ENCODE measurements around the gene NTNG2. TPM values are rescaled to one million over a fixed set of nuclear protein-coding genes. Genes with fewer than 3 reads are reported as not detected.

NTNG2 gene
- total RNA-seq, 4 donors from 2014 or later, result 0.10 to 1.0 (median 0.29) TPM

DNA sequence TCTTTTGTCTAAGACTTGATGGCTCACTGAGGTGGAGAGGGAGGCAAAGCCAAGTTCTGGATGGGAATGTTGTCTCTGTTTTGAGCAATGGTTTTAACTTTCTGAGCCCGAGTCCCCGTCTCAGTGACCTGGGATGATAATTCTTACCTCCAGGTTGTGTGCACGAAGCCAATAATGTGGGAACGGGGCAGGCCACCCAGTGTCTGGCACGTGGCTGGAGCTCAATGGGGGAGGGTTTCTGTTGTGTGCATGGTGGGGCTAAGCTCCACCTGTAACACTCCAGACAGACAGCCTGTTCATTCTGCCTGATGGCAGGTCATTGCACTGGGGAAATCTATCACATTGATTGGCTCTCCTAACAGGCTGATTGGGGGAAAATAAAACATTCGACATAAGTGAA lies 37.1 kb upstream of the NTNG2 start:
- H3K4me3 ChIP-seq (ENCODE audit: low read depth, poor library complexity, severe bottlenecking), result no peak overlapping the region
- TF ChIP-seq CTCF (IDR thresholded peaks at IDR 0.05) (no peak), POLR2A (IDR thresholded peaks at IDR 0.05) (no peak)
- intact Hi-C loops (cut with DNase I; ENCODE audit: low total_unique reads), result no loop called here
- no peak for DNase-seq (ENCODE audit: low spot score in 2 of 2)
- WGBS, 2 donors, result 29 to 51% methylated on average over 6 of the region's 6 CpGs

GRCh38 chr9:132125361-132125760 lies 36.5 kb upstream of the NTNG2 start:
- intact Hi-C loops (cut with DNase I; ENCODE audit: low total_unique reads), result no loop called here
- 28 to 30% methylated on average over 7 of the region's 7 CpGs for whole genome bisulfite sequencing, 2 donors
- TF ChIP-seq CTCF (IDR thresholded peaks at IDR 0.05) (no peak), POLR2A (IDR thresholded peaks at IDR 0.05) (no peak)
- no peak overlapping the region for H3K4me3 ChIP-seq (ENCODE audit: low read depth, poor library complexity, severe bottlenecking)
- no peak for DNase-seq (ENCODE audit: low spot score in 2 of 2)

DNA sequence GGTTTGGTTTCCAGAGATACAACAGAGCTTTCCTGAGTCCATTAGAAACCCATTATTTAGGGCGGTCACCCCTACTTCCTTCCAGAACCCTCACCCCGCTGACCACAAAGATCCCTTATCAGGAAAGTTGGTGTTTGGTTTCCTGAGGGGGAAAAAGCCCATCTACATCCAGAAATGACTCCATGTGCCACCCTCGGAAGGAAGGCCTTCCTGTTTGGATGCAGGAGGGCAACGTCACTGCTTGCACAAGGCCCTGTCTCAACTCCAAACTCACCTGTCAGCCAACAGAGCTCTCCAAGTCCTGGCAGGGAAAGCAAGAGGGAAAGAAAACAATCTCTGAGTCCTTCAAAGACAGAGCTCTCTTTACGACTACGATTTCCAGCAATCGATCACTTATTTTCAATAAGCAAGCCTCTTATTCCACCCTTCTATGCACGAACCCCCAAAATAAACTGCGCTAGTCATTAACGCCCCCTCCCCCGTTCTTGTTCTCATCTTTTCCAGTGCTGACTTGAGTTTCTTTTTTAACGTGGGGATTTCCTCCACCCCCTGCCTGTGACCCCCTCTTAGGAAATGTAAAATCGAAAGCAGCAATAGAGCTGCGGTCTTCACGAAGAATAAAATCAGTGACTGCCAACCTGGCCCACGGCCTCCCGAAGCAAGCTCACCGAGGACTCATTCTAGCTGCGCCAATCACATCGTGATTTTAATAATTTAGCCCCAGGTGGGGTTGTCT lies 35.7 kb upstream of the NTNG2 start:
- intact Hi-C loops (cut with DNase I; ENCODE audit: low total_unique reads), result no loop called here
- WGBS, 2 donors, result 57 to 61% methylated on average over 20 of the region's 20 CpGs
- H3K4me3 ChIP-seq (ENCODE audit: low read depth, poor library complexity, severe bottlenecking), result no peak overlapping the region
- DNase-seq (ENCODE audit: low spot score in 2 of 2), result no peak
- TF ChIP-seq CTCF (IDR thresholded peaks at IDR 0.05) (no peak), POLR2A (IDR thresholded peaks at IDR 0.05) (no peak)

DNA sequence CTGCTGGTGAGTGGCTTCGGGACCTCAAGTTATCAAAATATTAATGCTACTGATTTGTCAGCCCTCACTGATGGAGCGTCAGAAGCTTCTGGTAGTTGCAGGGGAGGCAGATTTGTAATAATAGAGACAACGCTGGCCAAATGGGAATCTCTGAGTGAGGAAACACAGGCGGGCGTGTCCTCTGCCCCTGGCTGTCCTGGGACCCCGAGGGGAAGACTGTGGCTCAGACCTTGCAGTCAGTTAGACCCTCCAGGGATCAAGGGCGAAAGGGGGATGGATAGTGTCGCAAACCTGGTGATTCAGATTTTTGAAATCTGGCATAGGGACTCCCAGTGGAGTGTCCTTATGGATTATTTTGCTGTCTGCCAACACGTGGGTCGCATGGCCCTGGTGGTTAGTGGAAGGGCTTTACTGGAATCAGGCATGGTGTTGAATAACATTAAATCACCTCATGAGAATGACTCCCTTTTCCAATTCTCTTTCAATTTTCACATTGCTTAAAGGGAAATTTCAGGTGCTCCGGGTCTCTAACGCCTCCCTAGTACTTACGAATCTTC lies 35.1 kb upstream of the NTNG2 start:
- 63 to 66% methylated on average over 13 of the region's 13 CpGs for WGBS, 2 donors
- no peak for DNase-seq (ENCODE audit: low spot score in 2 of 2)
- intact Hi-C loops (cut with DNase I; ENCODE audit: low total_unique reads), result no loop called here
- H3K4me3 ChIP-seq (ENCODE audit: low read depth, poor library complexity, severe bottlenecking), result no peak overlapping the region
- TF ChIP-seq CTCF (IDR thresholded peaks at IDR 0.05) (no peak), POLR2A (IDR thresholded peaks at IDR 0.05) (no peak)

DNA sequence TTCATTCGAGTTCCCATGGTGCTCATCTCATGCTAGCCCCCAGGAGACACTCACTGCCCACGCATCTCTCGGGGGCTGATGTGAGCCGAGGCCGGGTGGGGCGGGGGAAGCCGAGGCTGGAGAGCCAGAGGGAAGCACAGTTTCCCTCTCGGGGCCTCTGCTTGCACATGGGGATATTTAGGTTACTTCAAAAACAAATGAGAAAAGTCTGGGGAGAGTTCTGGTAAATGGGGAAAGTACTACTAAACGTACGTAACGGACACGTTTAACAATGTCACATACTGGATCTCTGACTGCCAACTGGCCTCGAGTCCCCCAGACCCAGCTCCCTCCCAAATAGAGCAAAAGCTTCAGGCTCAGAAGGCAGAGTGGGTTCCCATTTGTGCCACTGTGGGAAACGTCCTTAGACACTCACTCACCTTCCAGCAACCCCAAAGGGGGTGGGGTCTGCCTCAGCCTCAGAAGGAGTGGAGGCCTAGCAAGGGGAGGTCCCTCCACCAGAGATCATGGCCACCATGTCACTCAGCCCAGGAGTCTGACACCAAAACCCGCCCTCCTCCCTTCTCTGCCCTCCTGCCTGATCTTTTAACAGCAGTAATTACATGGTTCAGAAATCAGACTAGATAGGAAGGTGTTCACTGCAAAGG lies 33.8 kb upstream of the NTNG2 start:
- intact Hi-C loops (cut with DNase I; ENCODE audit: low total_unique reads), result no loop called here
- TF ChIP-seq CTCF (IDR thresholded peaks at IDR 0.05) (no peak), POLR2A (IDR thresholded peaks at IDR 0.05) (no peak)
- DNase-seq (ENCODE audit: low spot score in 2 of 2), result no peak
- 54 to 55% methylated on average over 15 of the region's 15 CpGs for WGBS, 2 donors
- no peak overlapping the region for H3K4me3 ChIP-seq (ENCODE audit: low read depth, poor library complexity, severe bottlenecking)
